Measurements from ENCODE around the gene LAMTOR3.

DNA sequence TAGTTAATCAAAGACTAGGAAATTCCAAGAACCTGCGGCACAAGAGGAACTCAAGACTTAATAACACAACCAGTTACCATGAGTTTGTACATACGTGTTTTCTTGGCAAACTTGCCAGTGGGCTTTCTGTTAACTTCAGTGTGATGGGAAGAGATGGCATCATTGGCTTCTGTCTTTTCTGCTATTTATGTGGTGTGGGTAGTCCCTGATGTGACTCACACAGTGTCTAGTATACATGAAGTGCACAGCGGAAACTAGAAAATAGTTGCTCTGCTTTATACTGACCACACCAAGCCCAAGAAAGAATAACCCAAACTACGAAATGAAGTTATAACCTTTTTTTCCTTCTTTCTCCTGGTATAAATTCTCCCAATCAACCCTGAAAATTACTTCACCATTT is 53.1 kb downstream of the LAMTOR3 start:
- TF ChIP-seq, protein P1, sequence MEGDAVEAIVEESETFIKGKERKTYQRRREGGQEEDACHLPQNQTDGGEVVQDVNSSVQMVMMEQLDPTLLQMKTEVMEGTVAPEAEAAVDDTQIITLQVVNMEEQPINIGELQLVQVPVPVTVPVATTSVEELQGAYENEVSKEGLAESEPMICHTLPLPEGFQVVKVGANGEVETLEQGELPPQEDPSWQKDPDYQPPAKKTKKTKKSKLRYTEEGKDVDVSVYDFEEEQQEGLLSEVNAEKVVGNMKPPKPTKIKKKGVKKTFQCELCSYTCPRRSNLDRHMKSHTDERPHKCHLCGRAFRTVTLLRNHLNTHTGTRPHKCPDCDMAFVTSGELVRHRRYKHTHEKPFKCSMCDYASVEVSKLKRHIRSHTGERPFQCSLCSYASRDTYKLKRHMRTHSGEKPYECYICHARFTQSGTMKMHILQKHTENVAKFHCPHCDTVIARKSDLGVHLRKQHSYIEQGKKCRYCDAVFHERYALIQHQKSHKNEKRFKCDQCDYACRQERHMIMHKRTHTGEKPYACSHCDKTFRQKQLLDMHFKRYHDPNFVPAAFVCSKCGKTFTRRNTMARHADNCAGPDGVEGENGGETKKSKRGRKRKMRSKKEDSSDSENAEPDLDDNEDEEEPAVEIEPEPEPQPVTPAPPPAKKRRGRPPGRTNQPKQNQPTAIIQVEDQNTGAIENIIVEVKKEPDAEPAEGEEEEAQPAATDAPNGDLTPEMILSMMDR (IDR thresholded peaks at IDR 0.05), result no peak
- TF ChIP-seq POLR2A (IDR thresholded peaks at IDR 0.05), result no peak
